Measurements from ENCODE around the gene DOK1.

DNA sequence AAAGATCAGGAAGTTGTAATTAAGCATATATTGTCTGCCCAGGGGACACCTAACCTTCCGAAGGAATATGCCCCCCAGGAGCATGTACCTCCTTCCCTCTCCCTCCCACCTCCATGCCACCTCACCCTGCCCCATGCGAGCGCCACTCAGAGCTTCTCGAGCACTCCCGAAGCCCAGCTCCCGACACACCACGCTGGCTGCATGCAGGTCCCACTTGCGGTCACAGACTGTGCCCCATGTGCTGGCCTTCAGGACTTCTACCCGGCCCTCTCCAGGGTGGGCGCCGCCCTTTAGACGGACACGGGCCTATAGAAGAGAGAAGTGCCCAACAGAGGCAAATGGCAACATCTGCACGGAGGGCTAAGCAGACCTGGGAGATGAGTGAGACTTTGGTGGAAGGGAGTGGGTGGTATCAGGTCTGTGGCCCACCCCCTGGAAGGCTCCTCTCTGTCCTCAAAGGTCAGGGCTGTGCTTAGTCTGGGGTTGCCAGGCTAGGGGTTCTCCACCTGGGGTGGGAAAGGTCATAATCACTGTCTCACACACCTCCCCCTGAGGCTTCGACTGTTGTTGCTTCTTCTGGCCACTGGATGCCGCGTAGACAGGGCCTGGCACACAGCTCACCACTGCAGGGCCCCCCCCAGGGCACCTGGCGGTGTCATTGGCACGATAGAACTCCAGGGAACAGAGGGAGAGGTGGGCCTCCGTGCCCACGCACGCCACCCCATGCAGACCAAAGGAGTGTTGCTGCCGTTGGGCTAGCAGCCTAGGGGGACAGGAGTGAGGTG is 18.2 kb upstream of the DOK1 start:
- TF ChIP-seq, protein P1, sequence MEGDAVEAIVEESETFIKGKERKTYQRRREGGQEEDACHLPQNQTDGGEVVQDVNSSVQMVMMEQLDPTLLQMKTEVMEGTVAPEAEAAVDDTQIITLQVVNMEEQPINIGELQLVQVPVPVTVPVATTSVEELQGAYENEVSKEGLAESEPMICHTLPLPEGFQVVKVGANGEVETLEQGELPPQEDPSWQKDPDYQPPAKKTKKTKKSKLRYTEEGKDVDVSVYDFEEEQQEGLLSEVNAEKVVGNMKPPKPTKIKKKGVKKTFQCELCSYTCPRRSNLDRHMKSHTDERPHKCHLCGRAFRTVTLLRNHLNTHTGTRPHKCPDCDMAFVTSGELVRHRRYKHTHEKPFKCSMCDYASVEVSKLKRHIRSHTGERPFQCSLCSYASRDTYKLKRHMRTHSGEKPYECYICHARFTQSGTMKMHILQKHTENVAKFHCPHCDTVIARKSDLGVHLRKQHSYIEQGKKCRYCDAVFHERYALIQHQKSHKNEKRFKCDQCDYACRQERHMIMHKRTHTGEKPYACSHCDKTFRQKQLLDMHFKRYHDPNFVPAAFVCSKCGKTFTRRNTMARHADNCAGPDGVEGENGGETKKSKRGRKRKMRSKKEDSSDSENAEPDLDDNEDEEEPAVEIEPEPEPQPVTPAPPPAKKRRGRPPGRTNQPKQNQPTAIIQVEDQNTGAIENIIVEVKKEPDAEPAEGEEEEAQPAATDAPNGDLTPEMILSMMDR (IDR thresholded peaks at IDR 0.05) = no peak
- TF ChIP-seq POLR2A (IDR thresholded peaks at IDR 0.05) = no peak

All from Peyer's patch (tissue), 4 donors.